Lung (tissue), 12 donors: ENCODE results near the gene ITGA11. TPM values are rescaled to one million over a fixed set of nuclear protein-coding genes. Genes with fewer than 3 reads are reported as not detected.

Experiments
- ATAC-seq: fragments of 200-7000 bp; cut with Tn5 transposase; one replicate; pipeline ENCODE4 v1.9.1; 2020; ENCODE audit warnings: moderate number of reproducible peaks; ENCODE audit not compliant: insufficient read depth, low FRiP score
- DNase-seq, 3 donors: peaks; one replicate each; pipeline ENCODE4 v3.0.0-alpha.2; 2013 to 2017
- H3K27ac ChIP-seq, 2 donors: one replicate each; pipeline ENCODE4 v1.5.1; 2013; ENCODE audit warnings: mild to moderate bottlenecking in 2 of 2, moderate library complexity in 2 of 2, control low read depth in 1 of 2, inconsistent platforms in 1 of 2, low read depth in 1 of 2, low read length in 1 of 2
- H3K27me3 ChIP-seq, 3 donors: one replicate each; pipeline ENCODE4 v1.5.1; 2013; ENCODE audit warnings: low read length in 2 of 3; ENCODE audit not compliant: control insufficient read depth in 3 of 3, insufficient read depth in 3 of 3
- H3K36me3 ChIP-seq, 4 donors: one replicate each; pipeline ENCODE4 v1.5.1; 2013; ENCODE audit warnings: low read length in 4 of 4, mild to moderate bottlenecking in 1 of 4, moderate library complexity in 1 of 4; ENCODE audit not compliant: control insufficient read depth in 4 of 4, insufficient read depth in 4 of 4
- H3K4me1 ChIP-seq, 5 donors: one replicate each; pipeline ENCODE4 v1.5.1; 2013; ENCODE audit warnings: low read length in 5 of 5, mild to moderate bottlenecking in 2 of 5, moderate library complexity in 1 of 5; ENCODE audit not compliant: control insufficient read depth in 5 of 5, insufficient read depth in 5 of 5
- H3K4me3 ChIP-seq: one replicate; pipeline ENCODE4 v1.5.1; 2013; ENCODE audit warnings: mild to moderate bottlenecking, control low read depth, moderate library complexity
- H3K9ac ChIP-seq, 2 donors: one replicate each; pipeline ENCODE4 v1.5.1; 2013; ENCODE audit warnings: low read length in 2 of 2, control low read depth in 1 of 2; ENCODE audit not compliant: insufficient read depth in 1 of 2
- H3K9me3 ChIP-seq, 4 donors: one replicate each; pipeline ENCODE4 v1.5.1; 2013; ENCODE audit warnings: low read length in 3 of 4, mild to moderate bottlenecking in 1 of 4, moderate library complexity in 1 of 4; ENCODE audit not compliant: control insufficient read depth in 4 of 4, insufficient read depth in 3 of 4
- WGBS, 2 donors: extraction: QIAGEN DNeasy Blood & Tissue Kit; methylation state at CpG; one replicate each; pipeline ENCODE4 v1.1.7; 2013; 5-methylcytosine and 5-hydroxymethylcytosine counted together
- polyA plus RNA-seq, 2 donors: library from polyadenylated mRNA; stranded (reverse); fragments of 200-250 nt; gene quantifications; one replicate each; pipeline ENCODE4 v1.2.1, GENCODE V29; 2013
- total RNA-seq, 2 donors: library from RNA; depleted of rRNA in 1 of 2; stranded (reverse); fragments of >200 nt in 1 of 2; gene quantifications; one replicate each; pipeline ENCODE4 v1.2.1, GENCODE V29; 2014 to 2021
- TF ChIP-seq, protein P1 (sequence below): IDR thresholded peaks from 2 replicates; pipeline ENCODE4 v1.5.1; 2012; ENCODE audit warnings: mild to moderate bottlenecking; ENCODE audit errors: control extremely low read depth, extremely low read depth
- donor health status: control.
- donor health status: control.
- donor health status: Bipolar disorder and iron deficiency.
- donor health status: healthy.
- donor health status: DM: yes; HTN: yes; CAD: no.

The ITGA11 gene
- total and polyA plus RNA-seq, 4 donors = 0.35 to 1.8 (median 1.0) TPM

DNA sequence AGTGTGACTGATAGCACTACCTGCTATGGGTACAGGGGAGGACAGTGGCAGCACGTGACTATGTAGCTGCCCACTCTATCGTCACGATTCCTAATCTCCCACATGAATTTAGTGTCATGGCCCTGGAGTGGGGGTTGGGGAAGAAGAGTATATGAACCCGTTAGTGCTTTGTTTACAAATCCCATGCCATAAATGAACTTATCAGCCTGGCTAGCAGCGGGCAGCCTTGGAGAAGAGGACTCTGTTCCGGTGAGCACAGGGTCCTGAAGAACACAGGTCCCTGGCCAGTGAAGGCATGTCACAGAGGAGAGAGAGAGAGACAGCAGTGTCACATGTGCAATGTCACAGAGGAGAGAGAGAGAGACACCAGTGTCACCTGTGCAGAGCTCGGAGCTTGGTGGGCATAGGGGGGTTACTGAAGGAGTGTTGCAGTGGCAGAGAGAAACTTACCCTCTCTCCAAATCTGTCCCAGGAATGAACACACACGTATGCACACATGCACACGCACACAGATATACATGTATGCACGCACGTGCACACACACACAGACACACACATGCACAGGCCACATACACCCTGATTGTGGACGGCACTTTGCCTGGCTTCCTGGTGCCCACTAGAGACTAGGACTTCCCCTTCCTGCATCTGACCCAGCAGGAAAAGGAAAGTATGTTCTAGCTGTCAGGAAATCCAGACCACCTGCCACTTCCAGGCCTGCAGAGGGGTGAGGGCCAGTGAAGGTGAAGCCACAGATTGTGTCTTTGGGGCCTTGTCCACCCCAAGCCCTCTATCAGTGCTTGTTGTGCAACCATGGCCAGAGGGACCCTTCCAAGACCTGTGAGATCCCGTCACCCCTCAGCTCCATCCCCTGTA, 26.3 kb downstream of the ITGA11 start:
- Histone ChIP-seq H3K27me3 (peaks cover 0 to 3% (median 0%) of the 10 kb centered on the region in 3 donors), H3K4me3 (no peak overlapping the region), H3K4me1 (peaks cover 0 to 2% (median 0%) of the 10 kb centered on the region in 5 donors), H3K9me3 (peaks cover 0 to 3% (median 0%) of the 10 kb centered on the region in 4 donors), H3K36me3 (no peaks in the 10 kb centered on the region), H3K9ac (no peak overlapping the region), H3K27ac (no peak overlapping the region)
- ATAC-seq (no peak), DNase-seq (no peak)
- 80 to 82% methylated on average over 13 of the region's 13 CpGs for WGBS, 2 donors
- TF ChIP-seq, protein P1, sequence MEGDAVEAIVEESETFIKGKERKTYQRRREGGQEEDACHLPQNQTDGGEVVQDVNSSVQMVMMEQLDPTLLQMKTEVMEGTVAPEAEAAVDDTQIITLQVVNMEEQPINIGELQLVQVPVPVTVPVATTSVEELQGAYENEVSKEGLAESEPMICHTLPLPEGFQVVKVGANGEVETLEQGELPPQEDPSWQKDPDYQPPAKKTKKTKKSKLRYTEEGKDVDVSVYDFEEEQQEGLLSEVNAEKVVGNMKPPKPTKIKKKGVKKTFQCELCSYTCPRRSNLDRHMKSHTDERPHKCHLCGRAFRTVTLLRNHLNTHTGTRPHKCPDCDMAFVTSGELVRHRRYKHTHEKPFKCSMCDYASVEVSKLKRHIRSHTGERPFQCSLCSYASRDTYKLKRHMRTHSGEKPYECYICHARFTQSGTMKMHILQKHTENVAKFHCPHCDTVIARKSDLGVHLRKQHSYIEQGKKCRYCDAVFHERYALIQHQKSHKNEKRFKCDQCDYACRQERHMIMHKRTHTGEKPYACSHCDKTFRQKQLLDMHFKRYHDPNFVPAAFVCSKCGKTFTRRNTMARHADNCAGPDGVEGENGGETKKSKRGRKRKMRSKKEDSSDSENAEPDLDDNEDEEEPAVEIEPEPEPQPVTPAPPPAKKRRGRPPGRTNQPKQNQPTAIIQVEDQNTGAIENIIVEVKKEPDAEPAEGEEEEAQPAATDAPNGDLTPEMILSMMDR = no peak

DNA sequence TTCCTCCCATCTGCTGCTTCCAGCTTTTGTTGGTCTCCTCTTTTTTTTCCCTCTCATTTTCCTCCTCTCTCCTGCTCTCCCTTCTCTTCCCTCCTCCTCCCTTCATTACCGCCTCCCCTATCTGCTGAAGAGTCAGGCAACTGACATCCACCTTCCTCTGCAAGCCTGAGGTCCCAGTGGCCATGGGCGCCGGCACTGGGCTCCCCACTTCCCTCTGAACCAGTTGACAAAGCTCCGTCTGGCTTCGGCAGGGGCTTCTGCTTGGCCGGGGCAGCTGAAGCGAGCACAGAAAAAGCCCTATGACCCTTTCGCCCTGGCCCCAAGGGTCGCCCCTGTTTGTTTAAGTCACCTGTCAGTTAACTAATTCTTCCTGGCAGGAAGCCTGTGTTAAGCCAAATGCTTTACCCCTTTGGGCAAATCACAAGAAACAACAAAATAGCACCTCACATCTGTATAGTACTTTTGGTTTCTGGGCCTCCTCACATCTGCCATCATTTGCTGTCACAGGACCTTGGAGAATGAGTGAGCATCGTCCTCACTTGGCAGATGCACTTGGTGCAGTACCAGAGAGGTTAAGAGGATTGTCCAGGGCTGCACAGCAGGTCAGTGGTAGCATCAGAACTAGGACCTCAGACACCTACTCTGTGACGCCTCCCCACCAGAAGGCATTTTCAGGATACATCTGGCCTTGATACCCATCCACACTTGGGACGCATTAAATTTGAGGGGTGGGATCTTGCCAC, 27.7 kb downstream of the ITGA11 start:
- no peaks in the 10 kb centered on the region for H3K36me3 ChIP-seq
- 73 to 81% methylated on average over 12 of the region's 12 CpGs for WGBS, 2 donors
- H3K9me3 ChIP-seq = peaks cover 0 to 3% (median 0%) of the 10 kb centered on the region in 4 donors
- peaks cover 0 to 2% (median 0%) of the 10 kb centered on the region in 5 donors for H3K4me1 ChIP-seq
- no peak overlapping the region for H3K27ac ChIP-seq
- peaks cover 0 to 3% (median 0%) of the 10 kb centered on the region in 3 donors for H3K27me3 ChIP-seq
- TF ChIP-seq, protein P1 = no peak
- H3K9ac ChIP-seq = no peak overlapping the region
- DNase-seq = peak in 1 of 3 donors; percentile 7
- no peak overlapping the region for H3K4me3 ChIP-seq
- ATAC-seq = no peak

DNA sequence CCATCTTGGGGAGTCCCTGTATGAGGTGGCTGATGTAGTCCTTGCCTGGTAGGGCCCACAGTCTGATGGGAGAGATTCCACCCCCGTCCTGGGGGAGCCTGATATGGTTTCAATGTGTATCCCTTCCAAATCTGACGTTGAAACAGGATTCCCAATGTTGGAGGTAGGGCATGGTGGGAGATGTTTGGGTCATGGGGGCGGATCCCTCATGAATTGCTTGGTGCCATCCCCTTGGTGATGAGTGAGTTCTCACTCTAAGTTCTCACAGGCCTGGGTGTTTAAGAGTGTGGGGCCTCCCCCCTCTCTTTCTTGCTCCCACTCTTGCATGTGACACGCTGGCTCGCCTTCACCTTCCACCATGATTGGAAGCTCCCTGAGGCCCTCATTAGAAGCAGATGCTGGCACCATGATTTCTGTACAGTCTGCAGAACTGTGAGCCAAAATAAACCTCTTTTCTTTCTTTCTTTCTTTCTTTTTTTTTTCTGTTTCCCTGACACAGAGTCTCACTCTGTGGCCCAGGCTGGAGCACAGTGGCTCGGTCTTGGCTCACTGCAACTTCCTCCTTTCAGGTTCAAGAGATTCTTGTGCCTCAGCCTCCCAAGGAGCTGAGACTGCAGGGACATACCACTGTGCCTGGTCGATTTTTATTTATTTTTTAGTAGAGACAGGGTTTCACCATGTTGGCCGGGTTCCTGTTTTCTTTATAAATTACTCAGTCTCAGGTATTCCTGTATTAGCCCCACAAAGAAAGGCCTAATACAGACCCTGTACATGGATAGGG, 28.6 kb downstream of the ITGA11 start:
- Histone ChIP-seq H3K27ac (no peak overlapping the region), H3K9ac (no peak overlapping the region), H3K4me3 (no peak overlapping the region), H3K4me1 (peaks cover 0 to 2% (median 0%) of the 10 kb centered on the region in 5 donors), H3K9me3 (peaks cover 0 to 3% (median 0%) of the 10 kb centered on the region in 4 donors), H3K27me3 (peaks cover 0 to 3% (median 0%) of the 10 kb centered on the region in 3 donors), H3K36me3 (no peaks in the 10 kb centered on the region)
- WGBS, 2 donors = 76 to 89% methylated on average over 8 of the region's 8 CpGs
- TF ChIP-seq, protein P1 = no peak
- DNase-seq (no peak), ATAC-seq (peak; percentile 19)
